MG63 (cell line): Measurements from ENCODE around the gene OR1A1. TPM values are rescaled to one million over a fixed set of nuclear protein-coding genes. Genes with fewer than 3 reads are reported as not detected.

Source experiments
- DNase-seq: peaks from one replicate; pipeline ENCODE4 v3.0.0-alpha.2; 2020
- H3K27me3 ChIP-seq: fragments of 250-450 bp; sonication (Bioruptor Pico); 2 replicates; pipeline ENCODE4 v1.5.1; 2020; ENCODE audit warnings: mild to moderate bottlenecking, moderate library complexity
- H3K36me3 ChIP-seq: fragments of 250-450 bp; sonication (Bioruptor Pico); 2 replicates; pipeline ENCODE4 v1.5.1; 2020; ENCODE audit warnings: mild to moderate bottlenecking, moderate library complexity
- H3K4me3 ChIP-seq: fragments of 250-450 bp; sonication (Bioruptor Pico); 2 replicates; pipeline ENCODE4 v1.5.1; 2020; ENCODE audit warnings: mild to moderate bottlenecking, moderate library complexity
- H3K9me3 ChIP-seq: fragments of 250-450 bp; sonication (Bioruptor Pico); 2 replicates; pipeline ENCODE4 v1.5.1; 2020; ENCODE audit warnings: mild to moderate bottlenecking, moderate library complexity
- total RNA-seq: library from RNA; depleted of rRNA; stranded (reverse); fragments of >200 nt; shearing (Covaris generic); gene quantifications from 2 replicates; pipeline ENCODE4 v1.2.3, GENCODE V29; 2014; ENCODE audit warnings: low replicate concordance; rRNA removed

The OR1A1 gene
- total RNA-seq, 1 experiment from 2014 or later = not detected

GRCh38 chr17:3260600-3260999 lies 53.1 kb downstream of the OR1A1 start:
- no peak for DNase-seq
- Histone ChIP-seq H3K36me3 (no peaks in the 10 kb centered on the region), H3K27me3 (no peaks in the 10 kb centered on the region), H3K9me3 (no peaks in the 10 kb centered on the region), H3K4me3 (no peak overlapping the region)

Other genes with a start within 250 kb of the OR1A1 start
- gene OR1D5, start 144.1 kb upstream of the OR1A1 start, total RNA-seq = not detected in 2 replicates
- gene OR1D2, start 103.2 kb upstream of the OR1A1 start, total RNA-seq = not detected in 2 replicates
- gene OR1G1, start 80.1 kb upstream of the OR1A1 start, total RNA-seq = not detected in 2 replicates
- not detected in 2 replicates for gene OR1A2, start 10.1 kb upstream of the OR1A1 start, total RNA-seq
- gene OR3A1, start 90.7 kb downstream of the OR1A1 start, total RNA-seq = not detected in 2 replicates
- gene OR3A2, start 178.6 kb downstream of the OR1A1 start, total RNA-seq = not detected in 2 replicates
- not detected in 2 replicates for gene OR1E1, start 190.7 kb downstream of the OR1A1 start, total RNA-seq
- gene OR3A3, start 203.7 kb downstream of the OR1A1 start, total RNA-seq = not detected in 2 replicates
- gene OR1E2, start 226.2 kb downstream of the OR1A1 start, total RNA-seq = not detected in 2 replicates